GM13977 (cell line): ENCODE measurements around the gene AP2A1.

Experiments used
- DNase-seq: peaks from one replicate; pipeline ENCODE4 v3.0.0; 2012; ENCODE audit warnings: low spot score
- CTCF ChIP-seq: IDR thresholded peaks from 2 replicates; pipeline ENCODE4 v1.5.1; 2012; ENCODE audit warnings: mild to moderate bottlenecking, control low read depth; ENCODE audit not compliant: insufficient read depth; ENCODE audit errors: extremely low read depth, missing control alignments
- in situ Hi-C: fragments of 300-500 bp; cut with MboI; formaldehyde crosslinking; loops from one replicate; pipeline ENCODE4 v1.12.0; 2022; ENCODE audit warnings: low sequenced_read_pairs, low pct_unique_long_range_greater_than_20kb, mixed read lengths, inconsistent platforms; ENCODE audit not compliant: unreplicated experiment

Gene AP2A1

GRCh38 chr19:49738268-49738667 is 28.5 kb upstream of the AP2A1 start:
- DNase-seq, result no peak
- in situ Hi-C loops, result no loop called here
- TF ChIP-seq CTCF, result no peak

GRCh38 chr19:49739098-49739497 is 27.7 kb upstream of the AP2A1 start:
- TF ChIP-seq CTCF, result no peak
- DNase-seq, result no peak
- in situ Hi-C loops, result no loop called here

GRCh38 chr19:49739933-49740332 is 26.9 kb upstream of the AP2A1 start:
- no peak for TF ChIP-seq CTCF
- in situ Hi-C loops, result no loop called here
- DNase-seq, result no peak

DNA sequence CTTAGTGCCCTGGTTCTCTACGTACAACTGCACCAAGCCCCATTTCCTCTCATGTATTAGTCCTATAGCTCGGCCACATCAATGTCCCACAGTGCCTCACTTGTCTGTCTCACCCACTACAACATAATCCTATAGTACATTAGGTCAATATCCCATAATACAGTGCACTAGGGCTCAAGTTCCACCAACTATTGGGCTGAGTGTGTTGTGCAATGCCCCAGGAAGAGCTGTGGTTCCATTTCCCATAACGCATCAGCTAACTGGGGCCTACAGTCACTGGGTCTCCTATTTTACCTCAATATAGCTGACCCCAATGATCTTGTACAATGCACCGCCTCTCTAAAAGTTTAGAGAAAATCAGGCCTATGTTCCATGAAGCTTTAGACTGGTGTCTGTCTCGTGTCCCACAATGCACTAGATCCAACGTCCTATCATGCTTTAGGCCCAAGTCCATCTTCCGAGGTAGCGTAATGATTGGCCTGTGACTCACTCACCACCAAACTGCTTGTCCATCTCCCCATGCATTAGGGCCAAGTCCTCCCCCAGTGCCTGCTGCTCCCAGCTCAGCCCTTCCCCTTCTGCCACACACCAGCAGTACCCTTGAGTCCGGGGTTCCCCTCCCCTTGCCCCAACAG is 25.5 kb upstream of the AP2A1 start:
- DNase-seq, result no peak
- no peak for TF ChIP-seq CTCF
- in situ Hi-C loops, result no loop called here

- in situ Hi-C loops, result no loop called here
- no peak for DNase-seq
- TF ChIP-seq CTCF, result no peak
Measured at GRCh38 chr19:49744946-49745381, 21.8 kb upstream of the AP2A1 start.

GRCh38 chr19:49746206-49746958 is 20.4 kb upstream of the AP2A1 start:
- in situ Hi-C loops, result no loop called here
- TF ChIP-seq CTCF, result no peak
- peak; percentile 40 for DNase-seq
